ENCODE results near the gene PPTC7. TPM values are rescaled to one million over a fixed set of nuclear protein-coding genes. Genes with fewer than 3 reads are reported as not detected.

Gene PPTC7
- total and polyA plus RNA-seq, 2 of the 4 experiments (the other 2 are of a cell fraction) = 4.1 to 6.8 TPM

GRCh38 chr12:110555577-110556406 is 27.3 kb downstream of the PPTC7 start (continued):
- no peak for TF ChIP-seq RAD21 (IDR thresholded peaks at IDR 0.05; ENCODE audit: low read length)
- peak; percentile 89 for TF ChIP-seq MXI1 (IDR thresholded peaks at IDR 0.05; ENCODE audit: borderline replicate concordance, low read depth, low read length)

- H3K4me1 ChIP-seq (ENCODE audit: control insufficient read depth, insufficient read depth, low read length) = peaks cover 10% of the 10 kb centered on the region
- H3K4me3 ChIP-seq (ENCODE audit: insufficient read depth, low read depth, low read length) = no peak overlapping the region
- POLR2A ChIA-PET (ENCODE audit: unreplicated experiment) = no interaction called here
- CTCF ChIA-PET = interaction anchor here (1.0 to 1.9 kb wide), 2 partner anchors 47 to 73 kb away, joined by 4 to 5 read pairs; no protein-coding TSS in a partner anchor
- TF ChIP-seq FOS (IDR thresholded peaks at IDR 0.05; ENCODE audit: low read depth, low read length) (no peak), RAD21 (IDR thresholded peaks at IDR 0.05; ENCODE audit: low read length) (no peak), POLR2A (IDR thresholded peaks at IDR 0.05; ENCODE audit: low read depth, low read length) (no peak), RFX5 (IDR thresholded peaks at IDR 0.05; ENCODE audit: low read depth, low read length) (no peak), MXI1 (IDR thresholded peaks at IDR 0.05; ENCODE audit: borderline replicate concordance, low read depth, low read length) (no peak), CHD1 (IDR thresholded peaks at IDR 0.05; ENCODE audit: low read depth, low read length) (no peak), BHLHE40 (IDR thresholded peaks at IDR 0.05; ENCODE audit: low read depth, low read length) (no peak), MAFK (IDR thresholded peaks at IDR 0.05; ENCODE audit: low read depth, low read length) (no peak), MAZ (IDR thresholded peaks at IDR 0.05; ENCODE audit: borderline replicate concordance, low read depth, low read length) (no peak), NFE2L2 (IDR thresholded peaks at IDR 0.05; ENCODE audit: low read depth, low read length) (no peak), RCOR1 (IDR thresholded peaks at IDR 0.05; ENCODE audit: insufficient replicate concordance, low read length) (no peak)
- H3K36me3 ChIP-seq (ENCODE audit: control insufficient read depth, insufficient read depth, low read length) = no peaks in the 10 kb centered on the region; the same call in 1 of the 2 replicates
- H3K27me3 ChIP-seq (ENCODE audit: control insufficient read depth, insufficient read depth, low read length) = no peaks in the 10 kb centered on the region
- no peak overlapping the region for H2BK20ac ChIP-seq (ENCODE audit: low read depth, low read length)
- dilution Hi-C loops (cut with HindIII; ENCODE audit: low sequenced_read_pairs, unreplicated experiment) = no loop called here
- no peak overlapping the region for H3K56ac ChIP-seq (ENCODE audit: extremely low read depth, insufficient read depth, low read length)
- H3K4ac ChIP-seq (ENCODE audit: low read depth, low read length) = no peak overlapping the region
- no peak overlapping the region for H4K5ac ChIP-seq (ENCODE audit: low read depth, low read length)
- H3K18ac ChIP-seq (ENCODE audit: low read depth, low read length) = no peak overlapping the region
- no peak overlapping the region for H2BK5ac ChIP-seq (ENCODE audit: low read depth, low read length, poor library complexity, severe bottlenecking)
- H2BK15ac ChIP-seq (ENCODE audit: low read depth, low read length) = no peak overlapping the region
- intact Hi-C loops (cut with micrococcal nuclease) = no loop called here
- DNase-seq = no peak
- H3K27ac ChIP-seq (ENCODE audit: insufficient read depth, low read length) = no peak overlapping the region
- peak overlapping the region; percentile 65 for H2AK5ac ChIP-seq (ENCODE audit: low read depth, low read length)
- no peak overlapping the region for H2AFZ ChIP-seq (replicated peaks; ENCODE audit: low read length, poor library complexity)
- peaks cover 12% of the 10 kb centered on the region for H4K20me1 ChIP-seq (ENCODE audit: insufficient read depth, low read length)
- no peak overlapping the region for H3K9ac ChIP-seq (ENCODE audit: low read depth, low read length)
- in situ Hi-C loops (cut with MboI; ENCODE audit: low sequenced_read_pairs) = no loop called here
- H2BK120ac ChIP-seq (ENCODE audit: low read depth, low read length) = peak overlapping the region; percentile 23; the same call in 1 of the 2 replicates
- no peak overlapping the region for H3K14ac ChIP-seq (replicated peaks; ENCODE audit: low read depth, low read length)
- H2AK9ac ChIP-seq (replicated peaks; ENCODE audit: low read depth, low read length, poor library complexity) = no peak overlapping the region
- H4K91ac ChIP-seq (ENCODE audit: insufficient read depth, low read depth, low read length) = no peak overlapping the region
- 0 out of 2 replicates have a peak, but pooled peaks cover 2% of the 10 kb centered on the region for H3K9me1 ChIP-seq (ENCODE audit: insufficient read depth, low read length)
- peaks cover 27 to 69% of the 10 kb centered on the region in 2 experiments for H3K79me1 ChIP-seq (ENCODE audit: low read depth in 1 of 2, low read length in 2 of 2)
- no peak overlapping the region for H4K8ac ChIP-seq (ENCODE audit: low read depth in 2 of 2, low read length in 2 of 2)
- H3K4me2 ChIP-seq (ENCODE audit: low read depth, low read length) = no peak overlapping the region
- H3K23ac ChIP-seq (ENCODE audit: low read depth, low read length) = no peak overlapping the region
- ATAC-seq (ENCODE audit: low read depth) = no peak
- BruUV-seq (replicated peaks) = no TSS peak
- no peaks in the 10 kb centered on the region for H3K9me3 ChIP-seq (ENCODE audit: control insufficient read depth, insufficient read depth, low read length)
- WGBS, 2 experiments (ENCODE audit: extremely low coverage in 2 of 2, insufficient read length in 1 of 2) = 83% methylated on average over 1 of the region's 3 CpGs; no CpG with 5 or more reads in 1 of the 2 experiments
Observed at GRCh38 chr12:110554184-110554583, 28.9 kb downstream of the PPTC7 start.
